Activated CD4-positive, alpha-beta T cell treated with anti-CD3 and anti-CD28 coated beads, Interleukin-2, amount 50 U/mL, for 24 hours (primary cell): ENCODE measurements around the gene RAD51.
A peak's percentile ranks its signal among the peaks of the same experiment; 100 is the strongest.

ENCODE experiments used
- DNase-seq, 2 donors: peaks; one replicate each; pipeline ENCODE4 v3.0.0-alpha.2; 2020; ENCODE audit warnings: low read depth in 1 of 2, low spot score in 1 of 2

RAD51 gene

GRCh38 chr15:40762919-40763800 is 68.2 kb downstream of the RAD51 start:
- peak in 1 of 2 donors; percentile 25 for DNase-seq

DNA sequence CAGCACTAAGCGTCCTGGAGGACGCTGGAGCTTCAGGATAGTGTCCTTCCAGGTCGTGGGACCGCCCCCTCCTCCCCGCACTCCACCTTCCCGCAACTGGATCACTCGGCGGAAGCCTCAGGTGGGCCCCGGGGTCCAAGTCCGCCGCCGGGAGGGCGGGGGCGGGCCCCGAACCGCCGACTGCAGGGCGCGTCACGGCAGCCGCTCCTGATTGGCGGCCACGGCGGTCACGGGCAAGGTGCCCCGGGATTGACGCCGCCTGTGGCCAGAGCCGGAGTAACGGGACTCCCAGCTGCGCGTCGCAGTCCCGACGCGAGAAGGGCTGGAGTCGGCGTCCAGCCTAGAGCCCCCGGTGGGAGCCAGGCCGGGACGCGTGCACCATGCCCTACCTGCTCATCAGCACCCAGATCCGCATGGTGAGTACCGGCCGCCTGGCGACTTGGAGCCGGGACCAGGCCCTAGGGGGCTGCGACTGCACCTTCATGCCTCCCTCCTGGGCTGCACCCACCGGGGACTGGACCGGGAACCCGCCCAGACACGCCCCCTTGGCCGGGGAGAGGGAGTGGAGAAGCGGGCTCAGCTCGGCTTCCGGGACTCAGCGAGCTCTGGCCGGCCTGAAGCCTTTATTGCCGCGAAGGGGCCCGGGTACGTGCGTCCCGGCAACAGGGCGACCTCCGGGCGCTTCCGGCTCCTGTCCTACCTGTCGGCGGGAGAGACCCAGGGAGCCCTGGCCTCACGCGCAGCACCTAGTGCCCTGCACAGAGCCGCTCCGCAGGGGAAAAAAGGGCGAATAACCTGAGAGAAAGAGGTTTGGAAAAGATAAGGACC is 69.0 kb downstream of the RAD51 start, which contains the start of gene GCHFR:
TSS of gene GCHFR (plus strand) at position 268 of the 828 bp plus-strand sequence. CDS start at position 381, 113 bp downstream.
- peak; percentile 41 to 45 for DNase-seq

DNA sequence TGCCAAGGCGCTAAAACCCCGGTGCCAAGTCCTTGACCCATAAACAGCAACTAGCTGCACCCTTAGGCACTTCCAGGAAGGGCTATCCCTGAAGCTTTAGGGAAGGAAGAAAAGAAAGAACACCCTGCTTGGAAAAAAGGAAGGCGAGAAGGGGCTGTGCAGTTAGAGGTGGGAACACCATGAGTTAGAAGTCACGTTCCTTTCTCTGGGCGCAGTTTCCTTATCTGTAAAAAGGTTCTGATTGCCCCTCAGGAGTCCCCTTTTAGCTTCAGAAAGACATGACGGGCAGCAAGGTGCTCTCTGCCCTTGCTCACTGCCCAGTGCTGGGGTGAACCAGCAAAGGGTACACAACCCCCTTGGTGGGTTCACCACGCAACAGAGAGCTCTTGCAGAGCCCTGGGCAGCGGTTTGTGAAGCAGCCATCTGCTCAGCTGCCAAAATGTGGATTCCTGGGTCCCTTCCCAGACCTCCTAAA is 69.7 kb downstream of the RAD51 start:
- no peak for DNase-seq

DNA sequence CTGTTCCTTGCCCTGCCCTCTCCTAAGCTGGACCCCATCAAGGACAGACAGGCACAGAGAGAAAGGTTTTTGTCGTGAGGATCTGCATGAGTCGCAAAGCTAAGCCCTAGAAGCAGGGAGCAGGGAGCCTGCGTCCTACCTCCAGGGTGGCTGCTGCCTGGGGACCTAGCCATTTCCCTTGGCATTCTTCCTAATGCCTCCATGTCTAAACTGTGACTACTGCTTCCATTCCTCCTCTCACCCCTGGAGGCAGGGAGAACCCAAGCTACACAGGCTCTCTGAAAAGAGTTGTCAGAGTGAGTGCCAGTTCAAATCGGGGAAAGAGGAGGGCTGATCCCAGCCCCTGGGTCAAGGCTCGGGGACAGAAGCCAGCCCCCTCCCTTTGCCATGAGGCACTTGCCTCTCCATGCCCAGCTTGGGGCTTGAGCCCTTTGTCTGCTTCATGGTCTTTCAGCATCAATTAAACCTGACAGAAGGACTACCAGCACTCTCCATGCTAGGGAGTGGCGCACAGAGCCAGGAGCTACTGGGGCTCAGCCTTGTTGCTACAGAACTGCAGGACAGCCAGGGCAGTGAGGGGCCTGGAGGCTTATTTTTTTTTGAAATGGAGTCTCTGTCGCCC is 71.3 kb downstream of the RAD51 start:
- no peak for DNase-seq

- no peak for DNase-seq
Observed at GRCh38 chr15:40766906-40767837, 72.2 kb downstream of the RAD51 start.

DNA sequence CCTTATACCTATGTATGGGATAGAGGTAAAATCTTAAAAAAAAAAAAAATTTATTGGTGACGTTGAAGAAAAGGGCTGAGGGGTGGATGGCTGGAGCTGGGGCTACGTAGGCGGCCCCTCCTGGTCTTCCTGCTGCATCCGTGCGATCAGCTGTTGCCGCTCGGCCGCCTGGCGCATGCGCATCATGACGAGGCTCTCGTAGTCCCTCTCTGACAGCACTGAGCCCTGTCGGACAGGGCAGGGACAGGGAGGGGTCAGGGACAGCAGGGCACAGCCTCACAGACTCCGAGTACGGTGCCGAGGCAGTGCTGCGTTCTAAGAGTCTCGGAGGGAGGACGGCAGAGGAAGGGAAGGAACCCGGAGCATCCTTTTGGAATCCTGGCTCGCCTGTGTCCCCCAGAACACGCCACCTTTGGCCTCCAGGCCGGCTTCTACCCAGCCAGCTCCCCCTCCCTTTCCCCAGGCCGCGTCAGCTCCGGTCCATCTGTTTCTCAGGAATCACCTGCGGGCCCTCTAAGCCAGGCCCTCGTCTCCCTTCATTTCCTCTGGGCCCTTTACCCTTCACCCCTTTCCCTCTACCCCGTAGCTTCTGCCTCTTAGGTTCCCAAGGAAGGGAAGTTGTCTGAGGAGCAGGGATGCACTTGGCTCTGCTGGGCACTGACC is 73.0 kb downstream of the RAD51 start:
- DNase-seq, result no peak

DNA sequence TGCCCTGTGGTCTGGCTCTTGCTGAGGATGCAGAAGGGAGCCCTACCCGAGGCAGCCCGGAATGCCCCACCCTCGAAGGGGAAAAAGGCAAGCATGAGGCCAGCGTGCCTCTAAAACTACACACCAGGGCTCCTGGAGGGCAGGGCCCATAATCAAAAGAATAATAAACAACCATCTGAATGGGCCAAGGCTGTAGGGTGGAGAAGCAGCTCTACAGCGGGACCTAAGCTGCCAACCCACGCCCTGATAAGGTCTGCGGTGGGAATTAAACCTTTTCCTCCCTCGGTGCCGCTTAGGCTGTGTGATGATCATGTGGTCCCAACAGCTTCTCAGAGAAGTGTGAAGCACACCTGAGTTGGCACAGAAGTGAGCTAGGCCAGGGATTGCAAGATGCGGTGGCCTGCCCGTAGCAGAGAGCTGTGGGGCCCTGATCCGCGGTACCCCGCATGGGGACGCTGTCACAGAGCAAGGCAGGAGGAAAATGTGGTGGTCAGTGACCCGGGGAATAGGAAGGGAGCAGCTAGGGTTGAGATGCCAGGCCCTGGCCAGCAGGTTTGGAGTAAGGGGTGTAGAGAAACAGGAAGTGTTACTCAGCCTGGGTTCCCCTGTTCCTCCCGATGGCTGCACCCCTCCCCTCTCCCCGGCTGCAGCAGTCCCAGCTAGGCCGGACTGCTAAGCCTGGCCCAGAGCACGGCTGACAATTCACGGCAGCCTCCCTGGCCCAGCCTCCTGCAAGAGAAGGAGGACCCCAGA is 73.7 kb downstream of the RAD51 start:
- no peak for DNase-seq

DNA sequence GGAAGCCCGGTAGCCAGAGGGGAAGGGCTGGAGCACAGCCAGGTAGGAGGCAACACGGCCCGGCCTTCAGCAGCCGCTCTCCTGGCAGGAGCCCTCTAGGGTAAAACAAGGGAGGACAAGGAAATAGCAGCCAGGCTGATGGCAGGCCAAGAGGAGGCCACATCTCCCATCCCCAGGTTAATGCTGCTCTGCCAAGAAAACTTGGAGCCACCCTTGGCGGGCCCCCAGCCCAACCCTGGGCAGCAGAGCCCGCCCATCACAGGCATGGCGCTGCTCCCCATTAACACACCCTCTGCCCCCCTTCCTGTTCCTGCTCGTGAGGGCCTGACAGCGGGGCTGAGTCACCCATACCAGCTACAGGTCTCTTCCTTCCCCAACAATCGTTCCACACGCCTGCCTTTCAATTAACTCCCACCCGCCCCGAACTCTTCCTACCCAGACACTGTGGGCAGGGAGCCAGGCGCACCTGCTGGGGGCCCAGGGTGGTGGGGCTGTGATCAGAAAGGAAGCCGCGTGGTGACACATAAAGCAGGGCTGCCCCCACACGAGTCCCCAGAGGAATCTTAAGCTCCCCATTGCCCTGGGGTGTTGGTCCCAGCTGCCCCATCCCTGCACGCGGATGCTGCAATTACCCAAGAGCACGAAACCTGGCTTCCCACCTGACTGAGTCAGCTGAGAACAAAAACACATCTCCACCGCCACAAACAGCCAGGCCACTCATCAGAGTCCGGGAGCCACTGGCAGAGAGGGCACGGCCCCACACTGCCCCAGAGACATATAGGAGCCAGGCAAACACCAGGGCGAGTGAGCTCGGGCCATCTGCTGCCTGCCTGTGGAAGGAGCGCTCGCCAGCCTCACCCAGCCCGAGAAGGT is 74.5 kb downstream of the RAD51 start, which contains the start of gene C15orf62:
TSS of gene C15orf62 (plus strand) at position 707 of the 873 bp plus-strand sequence. CDS start 516 bp downstream, outside the sequence.
- DNase-seq, result peak in 1 of 2 donors; percentile 68

DNA sequence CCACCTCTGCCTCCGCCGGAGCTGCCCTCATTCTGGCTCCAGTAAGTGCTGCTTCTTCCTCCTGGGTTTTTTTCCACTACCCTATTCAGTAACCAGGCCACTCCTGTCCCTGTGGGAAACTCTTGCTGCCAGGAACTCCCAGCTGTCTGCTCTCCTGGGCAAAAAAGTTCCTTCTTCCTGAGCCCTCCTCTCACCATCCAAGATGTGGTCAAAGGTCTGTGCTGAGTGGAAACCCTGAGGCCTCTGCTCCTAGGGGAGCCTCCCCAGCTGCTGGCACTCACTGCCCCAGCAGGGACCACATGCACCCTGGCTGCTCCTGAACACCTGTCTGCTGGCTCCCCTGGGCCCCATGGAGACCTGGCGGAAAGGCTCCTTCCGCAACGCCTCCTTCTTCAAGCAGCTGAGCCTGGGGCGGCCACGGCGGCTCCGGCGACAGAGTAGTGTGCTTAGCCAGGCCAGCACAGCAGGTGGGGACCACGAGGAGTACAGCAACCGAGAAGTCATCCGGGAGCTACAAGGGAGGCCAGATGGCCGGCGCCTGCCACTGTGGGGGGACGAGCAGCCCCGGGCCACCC is 75.3 kb downstream of the RAD51 start:
- no peak for DNase-seq

DNA sequence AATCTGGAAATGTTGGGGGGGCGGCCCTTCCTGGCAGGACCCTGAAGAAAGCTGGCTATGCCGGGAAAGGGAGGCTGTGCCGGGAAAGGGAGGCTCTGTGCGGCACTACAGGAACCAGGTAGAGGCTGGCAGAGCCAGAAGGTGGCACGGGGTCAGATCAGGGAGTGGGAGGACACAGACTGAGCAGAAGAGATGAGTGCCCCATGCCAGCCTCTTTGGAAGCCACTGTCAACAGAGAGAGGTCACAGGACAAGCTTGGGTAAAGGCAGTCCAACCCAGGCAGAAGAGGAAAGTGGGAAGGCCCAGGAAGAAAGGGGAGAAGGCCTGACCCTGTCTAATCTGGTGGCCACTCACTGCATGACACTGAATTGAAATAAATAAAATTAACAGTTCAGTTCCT is 76.3 kb downstream of the RAD51 start:
- DNase-seq, result no peak

GRCh38 chr15:40772014-40772413 is 77.0 kb downstream of the RAD51 start:
- no peak for DNase-seq

DNA sequence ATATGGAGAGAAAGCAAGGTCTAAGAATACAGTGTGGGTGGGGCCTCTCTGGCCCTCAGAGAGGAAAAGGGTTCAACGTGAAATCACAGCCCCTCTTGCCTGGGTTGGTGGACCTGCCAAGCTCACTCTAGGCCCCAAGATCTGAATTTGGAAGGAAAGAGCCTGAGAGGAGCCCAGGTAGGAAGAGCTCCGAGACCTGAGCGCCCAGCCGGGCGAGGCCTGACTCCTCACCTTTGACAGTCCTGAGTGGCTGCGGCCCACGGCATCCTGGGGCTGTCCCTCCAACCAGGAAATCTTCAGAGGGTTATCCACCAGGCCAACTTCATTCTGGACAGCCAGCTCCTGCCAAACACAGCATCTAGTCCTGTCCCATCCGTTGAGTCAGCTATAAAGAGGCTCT is 78.5 kb downstream of the RAD51 start:
- DNase-seq, result no peak

- no peak for DNase-seq
Observed at GRCh38 chr15:40773902-40774301, 78.9 kb downstream of the RAD51 start.

GRCh38 chr15:40775007-40775406 is 80.0 kb downstream of the RAD51 start:
- no peak for DNase-seq

DNA sequence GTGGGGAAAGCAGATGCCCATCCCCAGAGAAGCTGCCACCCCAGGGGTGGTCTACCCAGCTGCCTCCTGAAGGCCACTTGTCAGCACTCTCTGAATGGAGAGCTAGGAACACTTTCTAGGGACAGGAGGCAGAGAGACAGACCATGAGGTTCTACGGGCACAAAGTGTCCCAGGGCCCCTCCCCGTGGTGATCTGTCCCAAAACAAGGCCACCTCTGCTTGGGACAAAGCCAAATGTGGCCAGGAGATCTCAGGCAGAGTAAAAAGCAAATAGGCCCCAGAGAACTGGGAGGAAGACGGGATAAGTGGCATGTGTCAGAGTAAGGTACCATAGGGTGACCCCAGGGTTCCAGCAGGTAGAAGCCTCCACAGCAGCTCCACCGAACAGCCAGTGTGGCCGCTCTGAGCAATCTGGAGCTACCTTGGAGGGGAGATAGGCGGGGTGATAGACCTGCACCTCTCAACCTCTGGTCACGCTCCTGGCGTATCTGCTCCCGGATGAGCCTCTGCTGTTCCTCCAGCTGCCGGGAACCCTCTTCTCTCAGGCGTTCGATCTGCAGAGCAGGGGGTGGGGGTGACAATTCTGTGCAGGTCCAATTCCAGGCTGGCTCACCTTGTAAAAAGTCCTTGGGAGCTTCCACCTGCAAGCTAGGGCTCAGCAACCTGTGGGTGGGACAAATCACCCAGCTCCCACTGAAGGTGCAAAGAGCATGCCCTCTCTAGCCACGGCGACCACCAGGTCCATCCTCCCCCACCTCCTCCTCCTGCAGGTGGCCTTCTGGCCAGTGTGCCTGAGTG is 81.0 kb downstream of the RAD51 start:
- DNase-seq, result no peak

DNA sequence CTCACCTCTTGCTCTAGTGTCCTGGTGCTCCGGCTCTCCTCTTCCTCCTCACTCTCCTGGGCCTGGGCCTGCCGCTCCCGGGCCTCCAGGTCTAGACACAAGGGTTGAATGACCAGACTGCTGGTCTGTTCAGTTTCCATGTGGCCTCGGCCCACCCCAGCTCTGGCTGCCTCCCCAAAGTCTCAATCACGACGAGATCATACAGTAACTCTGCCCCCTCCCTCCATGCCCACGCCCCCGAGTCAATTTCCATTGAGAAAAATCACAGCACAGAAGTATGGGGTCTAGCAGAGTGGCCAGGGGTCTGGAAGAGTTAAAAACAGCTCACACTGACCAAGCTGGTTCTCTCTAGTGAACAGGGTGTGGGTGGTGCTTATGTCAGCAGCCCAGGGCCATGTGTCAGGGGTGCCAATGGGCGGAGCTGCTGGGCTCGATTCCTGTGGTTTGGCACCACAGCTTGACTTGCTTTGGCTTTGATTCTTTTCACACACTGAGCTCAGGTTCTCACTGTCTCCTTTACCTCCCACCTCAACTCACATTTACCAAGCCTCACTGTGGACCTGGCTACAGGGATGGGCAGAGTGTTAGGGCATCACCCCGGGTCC is 81.7 kb downstream of the RAD51 start:
- no peak for DNase-seq
